Fibroblast of lung (primary cell): Measurements from ENCODE around the gene FJX1. TPM values are rescaled to one million over a fixed set of nuclear protein-coding genes. Genes with fewer than 3 reads are reported as not detected.

Experiments used
- DNase-seq, 2 donors: peaks; one replicate each; pipeline versions ENCODE4 v3.0.0 to v3.0.0-alpha.2; 2010; ENCODE audit warnings: low read depth in 2 of 2
- H2AFZ ChIP-seq: 2 replicates; pipeline ENCODE4 v1.5.1; 2012; ENCODE audit warnings: low read length, control low read depth, inconsistent platforms
- H3K27ac ChIP-seq: 2 replicates; pipeline ENCODE4 v1.5.1; 2011; ENCODE audit warnings: low read length, control low read depth; ENCODE audit not compliant: insufficient read depth
- H3K27me3 ChIP-seq: 2 replicates; pipeline ENCODE4 v1.5.1; 2011; ENCODE audit warnings: mild to moderate bottlenecking, low read length; ENCODE audit not compliant: control insufficient read depth, insufficient read depth
- H3K36me3 ChIP-seq: 2 replicates; pipeline ENCODE4 v1.5.1; 2011; ENCODE audit warnings: low read length; ENCODE audit not compliant: control insufficient read depth, insufficient read depth
- H3K4me1 ChIP-seq: 2 replicates; pipeline ENCODE4 v1.5.1; 2011; ENCODE audit warnings: low read length; ENCODE audit not compliant: control insufficient read depth, insufficient read depth; ENCODE audit errors: extremely low read depth
- H3K4me2 ChIP-seq: 2 replicates; pipeline ENCODE4 v1.5.1; 2011; ENCODE audit warnings: low read length, control low read depth; ENCODE audit not compliant: insufficient read depth; ENCODE audit errors: extremely low read depth
- H3K4me3 ChIP-seq, 4 experiments: fragments of 200-600 bp in 1 of 4; sonication (generic) in 1 of 4; replicated peaks in 1 of 4; 2 replicates each; pipeline ENCODE4 v1.5.1; 2011 to 2016; ENCODE audit warnings: low read length in 4 of 4, low read depth in 3 of 4, mild to moderate bottlenecking in 3 of 4, control low read depth in 2 of 4, inconsistent platforms in 1 of 4, mixed read lengths in 1 of 4; ENCODE audit not compliant: insufficient read depth in 1 of 4; ENCODE audit errors: control extremely low read depth in 1 of 4
- H3K79me2 ChIP-seq: 2 replicates; pipeline ENCODE4 v1.5.1; 2012; ENCODE audit warnings: mild to moderate bottlenecking, low read length, inconsistent platforms; ENCODE audit not compliant: control insufficient read depth, insufficient read depth
- H3K9ac ChIP-seq: 2 replicates; pipeline ENCODE4 v1.5.1; 2011; ENCODE audit warnings: mild to moderate bottlenecking, low read length, control low read depth; ENCODE audit not compliant: insufficient read depth
- H3K9me3 ChIP-seq: 2 replicates; pipeline ENCODE4 v1.5.1; 2012; ENCODE audit warnings: low read depth, low read length; ENCODE audit not compliant: control insufficient read depth, insufficient read depth
- H4K20me1 ChIP-seq: 2 replicates; pipeline ENCODE4 v1.5.1; 2011; ENCODE audit warnings: low read length; ENCODE audit not compliant: control insufficient read depth, insufficient read depth; ENCODE audit errors: extremely low read depth
- CTCF ChIP-seq, 2 donors: IDR thresholded peaks in 1 of 2; conservative IDR thresholded peaks in 1 of 2; 1 replicate in 1 of 2; 2 replicates in 1 of 2; pipeline ENCODE4 v1.5.1; 2011 to 2012; ENCODE audit warnings: low read length in 2 of 2, control low read depth in 1 of 2, inconsistent platforms in 1 of 2, low read depth in 1 of 2, mild to moderate bottlenecking in 1 of 2
- EZH2 ChIP-seq: IDR thresholded peaks from 2 replicates; pipeline ENCODE4 v1.5.1; 2012; ENCODE audit warnings: low read length, control low read depth, mild to moderate bottlenecking; ENCODE audit errors: missing control alignments
- polyA plus RNA-seq, 2 donors: library from polyadenylated mRNA; depleted of rRNA in 1 of 2; stranded (reverse) in 1 of 2; unstranded in 1 of 2; fragments of >200 nt; gene quantifications; 2 replicates each; pipeline ENCODE4 v1.2.1, GENCODE V29; 2011 to 2012; ENCODE audit warnings: missing spikeins in 1 of 2
- total RNA-seq: library from RNA; depleted of rRNA; stranded (reverse); fragments of >200 nt; gene quantifications from 2 replicates; pipeline ENCODE4 v1.2.1, GENCODE V29; 2014

FJX1 gene
- total and polyA plus RNA-seq, 2 donors (not counting 1 experiment from before 2014, with no cell fraction given) = 4.2 to 10.4 TPM

DNA sequence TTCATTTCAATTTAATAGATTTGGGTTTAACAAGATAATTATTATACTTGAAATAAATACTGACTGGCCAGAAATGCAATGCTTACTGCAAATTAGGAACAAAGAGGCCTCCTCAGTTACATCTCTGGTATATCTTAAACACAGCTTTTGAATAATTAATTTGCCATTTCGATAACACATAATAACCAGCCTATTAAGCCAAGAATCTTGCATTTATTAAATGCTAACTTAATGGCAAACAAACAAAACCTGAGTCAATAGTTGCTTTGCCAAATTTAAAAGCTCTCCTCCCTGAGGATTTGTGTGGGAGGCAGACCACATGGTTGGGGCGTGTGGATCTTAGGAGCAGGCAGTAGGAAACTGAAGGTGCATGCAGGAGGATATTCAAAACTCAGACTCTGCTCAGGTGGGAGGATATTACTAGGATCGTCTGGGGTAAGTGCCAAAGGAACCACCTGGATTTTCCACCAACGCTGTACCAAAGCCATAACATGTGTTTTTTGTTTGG, 17.9 kb upstream of the FJX1 start:
- H3K27ac ChIP-seq = no peak overlapping the region
- H3K27me3 ChIP-seq = no peaks in the 10 kb centered on the region
- no peak overlapping the region for H3K4me2 ChIP-seq
- no peak for DNase-seq
- H3K4me1 ChIP-seq = no peaks in the 10 kb centered on the region
- H4K20me1 ChIP-seq = no peaks in the 10 kb centered on the region
- no peaks in the 10 kb centered on the region for H3K79me2 ChIP-seq
- no peaks in the 10 kb centered on the region for H3K9me3 ChIP-seq
- TF ChIP-seq CTCF (conservative IDR thresholded peaks at IDR 0.05 in 1 of 2, IDR thresholded peaks at IDR 0.05 in 1 of 2; ENCODE audit: low read depth in 1 of 2, low read length in 2 of 2) (no peak), EZH2 (no peak)
- H3K4me3 ChIP-seq = no peak overlapping the region
- H3K36me3 ChIP-seq = no peaks in the 10 kb centered on the region
- no peak overlapping the region for H3K9ac ChIP-seq
- no peak overlapping the region for H2AFZ ChIP-seq

- H4K20me1 ChIP-seq = no peaks in the 10 kb centered on the region
- no peaks in the 10 kb centered on the region for H3K79me2 ChIP-seq
- H3K4me2 ChIP-seq = no peak overlapping the region
- H3K27ac ChIP-seq = no peak overlapping the region
- H3K9me3 ChIP-seq = no peaks in the 10 kb centered on the region
- no peak overlapping the region for H3K4me3 ChIP-seq
- H3K36me3 ChIP-seq = no peaks in the 10 kb centered on the region
- DNase-seq = no peak
- H2AFZ ChIP-seq = no peak overlapping the region
- no peak overlapping the region for H3K9ac ChIP-seq
- H3K4me1 ChIP-seq = no peaks in the 10 kb centered on the region
- TF ChIP-seq CTCF (conservative IDR thresholded peaks at IDR 0.05 in 1 of 2, IDR thresholded peaks at IDR 0.05 in 1 of 2; ENCODE audit: low read depth in 1 of 2, low read length in 2 of 2) (no peak), EZH2 (no peak)
- no peaks in the 10 kb centered on the region for H3K27me3 ChIP-seq
Observed at GRCh38 chr11:35602160-35602793, 16.0 kb upstream of the FJX1 start.

- H3K27ac ChIP-seq = no peak overlapping the region
- H3K79me2 ChIP-seq = no peaks in the 10 kb centered on the region
- no peaks in the 10 kb centered on the region for H3K27me3 ChIP-seq
- no peak overlapping the region for H3K9ac ChIP-seq
- TF ChIP-seq CTCF (conservative IDR thresholded peaks at IDR 0.05 in 1 of 2, IDR thresholded peaks at IDR 0.05 in 1 of 2; ENCODE audit: low read depth in 1 of 2, low read length in 2 of 2) = no peak
- TF ChIP-seq EZH2 = no peak
- no peak for DNase-seq
- no peaks in the 10 kb centered on the region for H3K36me3 ChIP-seq
- no peak overlapping the region for H3K4me3 ChIP-seq
- no peak overlapping the region for H3K4me2 ChIP-seq
- no peaks in the 10 kb centered on the region for H3K4me1 ChIP-seq
- no peak overlapping the region for H2AFZ ChIP-seq
- H4K20me1 ChIP-seq = no peaks in the 10 kb centered on the region
- H3K9me3 ChIP-seq = no peaks in the 10 kb centered on the region
Observed at GRCh38 chr11:35602979-35603378, 15.3 kb upstream of the FJX1 start.
